Measurements from ENCODE around the gene FSIP2.

GRCh38 chr2:185736210-185736609, 2.4 kb upstream of the FSIP2 start:
- TF ChIP-seq GLIS3 (CRISPR knock-in tag; IDR thresholded peaks at IDR 0.05) = no peak
- no peak for TF ChIP-seq ZFP3 (CRISPR knock-in tag; IDR thresholded peaks at IDR 0.05)
- TF ChIP-seq CSRNP3 (CRISPR knock-in tag; IDR thresholded peaks at IDR 0.05) = no peak
- no peak for TF ChIP-seq ZFP30 (CRISPR knock-in tag; IDR thresholded peaks at IDR 0.05)
- no peak for TF ChIP-seq TOX (CRISPR knock-in tag; IDR thresholded peaks at IDR 0.05; ENCODE audit: borderline replicate concordance)
- no peak for TF ChIP-seq TSHZ2 (CRISPR knock-in tag; IDR thresholded peaks at IDR 0.05)
